Upper lobe of right lung (tissue), 1 donor: ENCODE measurements around the gene BTBD1. TPM values are rescaled to one million over a fixed set of nuclear protein-coding genes. Genes with fewer than 3 reads are reported as not detected.

Experiments
- ATAC-seq: fragments of 200-7000 bp; cut with Tn5 transposase; one replicate; pipeline ENCODE4 v1.9.1; 2020; ENCODE audit warnings: mild to moderate bottlenecking, moderate library complexity
- DNase-seq: peaks from one replicate; pipeline ENCODE4 v3.0.0-alpha.2; 2020
- H3K27ac ChIP-seq: fragments of 200-600 bp; one replicate; pipeline ENCODE4 v1.8.0; 2022
- H3K27me3 ChIP-seq: fragments of 200-600 bp; one replicate; pipeline ENCODE4 v1.8.0; 2022; ENCODE audit warnings: mild to moderate bottlenecking
- H3K36me3 ChIP-seq: fragments of 200-600 bp; one replicate; pipeline ENCODE4 v1.8.0; 2022
- H3K4me1 ChIP-seq: fragments of 200-600 bp; one replicate; pipeline ENCODE4 v1.8.0; 2022
- H3K4me3 ChIP-seq: fragments of 200-600 bp; one replicate; pipeline ENCODE4 v1.8.0; 2022; ENCODE audit warnings: mild to moderate bottlenecking
- H3K9me3 ChIP-seq: fragments of 200-600 bp; one replicate; pipeline ENCODE4 v1.8.0; 2022
- CTCF ChIP-seq: fragments of 200-600 bp; IDR thresholded peaks from one replicate; pipeline ENCODE4 v1.8.0; 2022; ENCODE audit warnings: antibody characterized with exemption
- intact Hi-C: fragments of 100-400 bp; cut with DNase I; formaldehyde crosslinking; loops from one replicate; pipeline ENCODE4 v1.11.0; 2022
- total RNA-seq: library from RNA; stranded (reverse); fragmentation: NEBNext Ultra II Directional; extraction: Animal tissue kit (Norgen Biotek cat#: 25700); gene quantifications from one replicate; pipeline ENCODE4 v1.2.1, GENCODE V29; 2021
- donor health status: DM: no; HTN: yes; CAD: no; lungs with severe emphysema.

Gene BTBD1
- total RNA-seq, 1 donor from 2014 or later, result 44.6 TPM

- no peak for TF ChIP-seq CTCF
- Histone ChIP-seq H3K4me3 (peak overlapping the region; percentile 97), H3K27ac (peak overlapping the region; percentile 98), H3K4me1 (peaks cover 32% of the 10 kb centered on the region), H3K36me3 (no peaks in the 10 kb centered on the region), H3K27me3 (no peaks in the 10 kb centered on the region), H3K9me3 (no peaks in the 10 kb centered on the region)
- intact Hi-C loops, result no loop called here
- ATAC-seq (no peak), DNase-seq (no peak)
Measured at GRCh38 chr15:83067638-83067962, 548 bp upstream of the BTBD1 start.

- TF ChIP-seq CTCF, result no peak
- Histone ChIP-seq H3K4me3 (peak overlapping the region; percentile 97), H3K36me3 (no peaks in the 10 kb centered on the region), H3K9me3 (no peaks in the 10 kb centered on the region), H3K27me3 (no peaks in the 10 kb centered on the region), H3K4me1 (peaks cover 46% of the 10 kb centered on the region), H3K27ac (peak overlapping the region; percentile 98)
- intact Hi-C loops, result no loop called here
- ATAC-seq (no peak), DNase-seq (no peak)
Measured at GRCh38 chr15:83066034-83066733, 868 bp downstream of the BTBD1 start.

GRCh38 chr15:83065431-83065830 lies 1.6 kb downstream of the BTBD1 start:
- H3K27me3 ChIP-seq, result no peaks in the 10 kb centered on the region
- DNase-seq (no peak), ATAC-seq (no peak)
- no peaks in the 10 kb centered on the region for H3K9me3 ChIP-seq
- H3K4me3 ChIP-seq, result peak overlapping the region; percentile 97
- no peaks in the 10 kb centered on the region for H3K36me3 ChIP-seq
- peaks cover 46% of the 10 kb centered on the region for H3K4me1 ChIP-seq
- no peak overlapping the region for H3K27ac ChIP-seq
- intact Hi-C loops, result no loop called here
- TF ChIP-seq CTCF, result no peak

- H3K27me3 ChIP-seq, result no peaks in the 10 kb centered on the region
- H3K4me3 ChIP-seq, result peak overlapping the region; percentile 97
- intact Hi-C loops, result no loop called here
- H3K9me3 ChIP-seq, result no peaks in the 10 kb centered on the region
- H3K27ac ChIP-seq, result no peak overlapping the region
- H3K4me1 ChIP-seq, result peaks cover 46% of the 10 kb centered on the region
- DNase-seq, result no peak
- TF ChIP-seq CTCF, result no peak
- no peak for ATAC-seq
- H3K36me3 ChIP-seq, result no peaks in the 10 kb centered on the region
Measured at GRCh38 chr15:83064859-83065258, 2.2 kb downstream of the BTBD1 start.

GRCh38 chr15:83063551-83063950 lies 3.5 kb downstream of the BTBD1 start:
- H3K9me3 ChIP-seq, result no peaks in the 10 kb centered on the region
- TF ChIP-seq CTCF, result no peak
- peak overlapping the region; percentile 6 for H3K27ac ChIP-seq
- ATAC-seq, result no peak
- peak overlapping the region; percentile 97 for H3K4me3 ChIP-seq
- intact Hi-C loops, result no loop called here
- H3K4me1 ChIP-seq, result peaks cover 46% of the 10 kb centered on the region
- H3K36me3 ChIP-seq, result no peaks in the 10 kb centered on the region
- DNase-seq, result no peak
- no peaks in the 10 kb centered on the region for H3K27me3 ChIP-seq

GRCh38 chr15:83062768-83063180 lies 4.3 kb downstream of the BTBD1 start:
- Histone ChIP-seq H3K4me3 (no peak overlapping the region), H3K4me1 (peaks cover 53% of the 10 kb centered on the region), H3K36me3 (no peaks in the 10 kb centered on the region), H3K9me3 (no peaks in the 10 kb centered on the region), H3K27me3 (no peaks in the 10 kb centered on the region), H3K27ac (peak overlapping the region; percentile 27)
- no peak for TF ChIP-seq CTCF
- intact Hi-C loops, result no loop called here
- DNase-seq (no peak), ATAC-seq (no peak)
